Measurements from ENCODE around the gene OPA1.

The OPA1 gene

GRCh38 chr3:193735850-193736249, 142.8 kb downstream of the OPA1 start:
- no peak overlapping the region for H3K4me3 ChIP-seq (ENCODE audit: low read depth, low read length)
- TF ChIP-seq, protein P1, sequence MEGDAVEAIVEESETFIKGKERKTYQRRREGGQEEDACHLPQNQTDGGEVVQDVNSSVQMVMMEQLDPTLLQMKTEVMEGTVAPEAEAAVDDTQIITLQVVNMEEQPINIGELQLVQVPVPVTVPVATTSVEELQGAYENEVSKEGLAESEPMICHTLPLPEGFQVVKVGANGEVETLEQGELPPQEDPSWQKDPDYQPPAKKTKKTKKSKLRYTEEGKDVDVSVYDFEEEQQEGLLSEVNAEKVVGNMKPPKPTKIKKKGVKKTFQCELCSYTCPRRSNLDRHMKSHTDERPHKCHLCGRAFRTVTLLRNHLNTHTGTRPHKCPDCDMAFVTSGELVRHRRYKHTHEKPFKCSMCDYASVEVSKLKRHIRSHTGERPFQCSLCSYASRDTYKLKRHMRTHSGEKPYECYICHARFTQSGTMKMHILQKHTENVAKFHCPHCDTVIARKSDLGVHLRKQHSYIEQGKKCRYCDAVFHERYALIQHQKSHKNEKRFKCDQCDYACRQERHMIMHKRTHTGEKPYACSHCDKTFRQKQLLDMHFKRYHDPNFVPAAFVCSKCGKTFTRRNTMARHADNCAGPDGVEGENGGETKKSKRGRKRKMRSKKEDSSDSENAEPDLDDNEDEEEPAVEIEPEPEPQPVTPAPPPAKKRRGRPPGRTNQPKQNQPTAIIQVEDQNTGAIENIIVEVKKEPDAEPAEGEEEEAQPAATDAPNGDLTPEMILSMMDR (IDR thresholded peaks at IDR 0.05; ENCODE audit: low read depth, low read length), result no peak

DNA sequence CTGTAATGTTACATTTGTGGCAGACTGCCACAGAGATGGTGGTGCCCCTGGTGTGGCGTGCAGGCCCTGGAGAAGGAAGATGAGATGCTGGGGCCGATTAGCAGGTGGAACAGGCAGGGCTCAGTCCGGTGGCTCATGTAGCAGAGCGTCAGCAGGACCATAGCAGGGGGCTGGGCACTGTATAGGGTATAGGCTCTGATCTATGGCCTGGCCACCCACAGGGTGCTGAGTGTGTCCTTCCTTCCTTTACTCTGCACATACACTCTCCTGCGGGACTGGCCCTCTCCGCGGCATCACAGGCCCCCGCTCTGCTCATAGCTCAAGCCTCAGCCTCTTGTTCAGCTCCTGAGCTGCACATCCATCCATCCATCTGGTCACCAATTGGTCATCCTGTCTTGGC, 143.6 kb downstream of the OPA1 start:
- TF ChIP-seq, protein P1 (IDR thresholded peaks at IDR 0.05; ENCODE audit: low read depth, low read length), result no peak

DNA sequence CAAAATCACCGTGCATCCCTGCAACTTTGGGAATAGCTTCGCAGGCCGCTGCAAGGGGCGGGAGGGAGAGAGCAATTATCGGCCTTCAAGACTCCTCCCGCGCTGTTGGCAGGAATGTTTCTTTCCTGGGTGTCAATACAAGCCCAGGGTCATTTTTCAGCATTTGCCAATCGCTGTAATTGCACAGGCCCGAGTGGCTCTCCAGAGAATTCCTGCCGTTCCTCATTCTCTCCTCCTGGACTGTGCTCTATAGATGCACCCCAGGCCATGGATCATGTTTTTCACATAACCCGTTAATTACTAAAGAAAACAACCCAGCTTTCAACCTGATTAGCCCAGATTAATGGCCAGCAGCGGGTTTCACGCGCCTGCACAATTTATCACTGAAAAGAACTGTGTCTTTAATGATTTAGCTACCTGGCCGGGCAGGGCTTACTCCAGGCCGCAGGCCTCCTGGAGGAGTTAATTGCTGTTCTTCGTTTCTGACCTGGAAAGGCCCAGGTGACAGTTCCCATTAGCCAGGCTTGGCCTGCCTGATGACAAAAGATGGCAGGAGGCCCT, 144.3 kb downstream of the OPA1 start:
- TF ChIP-seq, protein P1 (IDR thresholded peaks at IDR 0.05; ENCODE audit: low read depth, low read length), result no peak

More for the DNA sequence above, 143.6 kb downstream of the OPA1 start:
- H3K4me3 ChIP-seq (ENCODE audit: low read depth, low read length), result no peak overlapping the region

DNA sequence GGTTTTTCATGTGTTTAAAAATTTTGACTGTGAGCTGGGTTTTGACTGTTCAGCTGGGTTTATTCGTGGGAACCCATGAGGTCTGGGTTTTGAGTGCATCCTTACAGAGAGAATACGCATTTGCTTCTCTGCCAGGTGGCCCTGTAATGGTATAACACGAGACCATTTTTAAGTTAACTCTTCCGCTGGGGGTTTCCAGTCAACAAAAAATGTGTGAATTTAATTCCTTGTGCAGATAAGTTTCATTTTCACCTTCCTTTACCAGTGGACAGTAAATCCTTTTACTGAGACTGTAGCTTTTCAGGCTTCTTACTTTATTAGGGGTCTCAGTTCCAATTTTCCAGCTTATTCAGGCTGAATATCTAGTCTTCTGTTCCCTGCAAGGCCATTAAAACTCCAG, 149.6 kb downstream of the OPA1 start:
- TF ChIP-seq, protein P1 (IDR thresholded peaks at IDR 0.05; ENCODE audit: low read depth, low read length), result no peak
- H3K4me3 ChIP-seq (ENCODE audit: low read depth, low read length), result no peak overlapping the region

More for the DNA sequence above, 144.3 kb downstream of the OPA1 start:
- no peak overlapping the region for H3K4me3 ChIP-seq (ENCODE audit: low read depth, low read length)

DNA sequence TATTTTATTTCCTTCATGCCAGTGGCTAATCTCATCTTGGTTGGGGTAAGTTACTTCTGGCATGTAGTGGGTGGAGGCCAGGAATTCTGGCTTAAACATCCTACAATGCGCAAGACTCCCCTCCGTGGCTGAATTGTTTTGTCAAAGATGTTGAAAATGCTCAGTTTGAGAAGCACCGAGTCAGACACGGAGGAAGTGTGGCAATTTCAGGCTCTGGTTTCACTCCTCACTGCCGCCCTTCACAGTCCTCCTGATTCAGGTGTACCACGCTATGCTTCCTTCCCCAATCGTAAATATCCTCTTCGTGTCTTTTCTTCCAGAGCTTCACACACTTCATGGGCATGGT, 150.7 kb downstream of the OPA1 start:
- H3K4me3 ChIP-seq (ENCODE audit: low read depth, low read length), result no peak overlapping the region
- TF ChIP-seq, protein P1 (IDR thresholded peaks at IDR 0.05; ENCODE audit: low read depth, low read length), result no peak

DNA sequence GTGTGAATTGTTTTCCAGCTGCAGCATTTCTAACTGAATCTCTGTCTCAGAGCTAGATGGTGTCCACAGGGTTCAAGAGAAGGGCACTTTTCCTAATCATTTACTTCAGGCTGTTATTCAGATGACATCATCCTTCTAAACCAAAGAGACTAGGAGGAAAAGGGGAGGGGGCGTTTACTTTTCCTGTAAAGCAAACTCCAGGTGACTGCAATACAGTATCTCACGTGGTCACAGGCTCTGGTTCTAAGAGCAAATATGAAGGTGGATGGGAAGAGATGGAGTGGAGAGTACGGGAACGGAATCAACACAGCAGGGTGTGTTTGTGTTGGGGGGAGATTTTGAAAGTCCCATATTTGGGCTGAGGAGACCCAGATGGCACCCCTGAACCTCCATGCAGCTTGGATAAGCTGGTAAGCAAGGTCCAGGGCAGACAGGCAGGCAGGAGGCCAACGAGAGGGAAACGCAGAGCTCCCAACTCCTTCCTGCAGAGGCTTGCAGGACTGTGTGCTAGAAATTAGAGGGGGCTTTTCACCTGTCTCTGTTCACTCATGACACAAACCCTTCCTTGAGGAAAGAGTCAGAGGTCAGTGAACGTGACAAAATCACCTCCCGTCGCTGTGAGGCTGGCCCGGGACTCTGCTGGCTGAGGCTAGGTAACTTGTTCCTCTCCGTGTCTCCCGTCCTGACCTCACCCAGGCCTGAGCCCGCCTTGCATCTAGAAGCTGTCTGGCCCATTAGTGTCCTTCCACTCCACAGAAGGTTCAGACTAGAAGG, 151.2 kb downstream of the OPA1 start:
- H3K4me3 ChIP-seq (ENCODE audit: low read depth, low read length), result no peak overlapping the region
- TF ChIP-seq, protein P1 (IDR thresholded peaks at IDR 0.05; ENCODE audit: low read depth, low read length), result no peak
